SK-N-SH (cell line): ENCODE data around the gene CCDC87. TPM values are rescaled to one million over a fixed set of nuclear protein-coding genes. Genes with fewer than 3 reads are reported as not detected.

Source experiments
- CTCF ChIA-PET: fragments of 300-600, 350-600 bp; formaldehyde crosslinking; extraction: SDS; loops from one replicate; lab custom pipeline; 2021; lab: Yijun Ruan, JAX
- POLR2A ChIA-PET: fragments of 350-600 bp; sonication (Branson Sonifier 250); formaldehyde crosslinking; extraction: SDS; loops from one replicate; lab custom pipeline; 2020; ENCODE audit warnings: antibody characterized with exemption, inconsistent platforms; lab: Yijun Ruan, JAX
- DNase-seq: peaks from one replicate; pipeline ENCODE4 v3.0.0; 2012
- H2AFZ ChIP-seq: fragments of 200-600 bp; sonication (generic); 2 replicates; pipeline ENCODE4 v1.8.1; 2016; ENCODE audit warnings: antibody characterized with exemption, mild to moderate bottlenecking, low read depth
- H3F3A ChIP-seq: fragments of 200-600 bp; sonication (generic); replicated peaks from 2 replicates; pipeline ENCODE3; 2016; ENCODE audit warnings: antibody characterized with exemption, mild to moderate bottlenecking; ENCODE audit not compliant: insufficient read depth
- H3K27ac ChIP-seq, 2 experiments: fragments of 200-500 bp in 1 of 2; fragments of 200-600 bp in 1 of 2; sonication (Bioruptor generic) in 1 of 2; sonication (generic), shearing (Covaris generic) in 1 of 2; 2 replicates each; pipeline versions ENCODE4 v1.5.1 to v1.6.1; 2014 to 2016; ENCODE audit warnings: low read depth in 2 of 2, inconsistent platforms in 1 of 2, low read length in 1 of 2, mild to moderate bottlenecking in 1 of 2, mixed read lengths in 1 of 2
- H3K27me3 ChIP-seq: fragments of 200-600 bp; sonication (generic), shearing (Covaris generic); 2 replicates; pipeline ENCODE4 v1.6.1; 2016; ENCODE audit warnings: mixed run types; ENCODE audit not compliant: insufficient read depth
- H3K36me3 ChIP-seq, 2 experiments: fragments of 200-500 bp in 1 of 2; fragments of 200-600 bp in 1 of 2; sonication (Bioruptor generic) in 1 of 2; sonication (generic) in 1 of 2; replicated peaks in 1 of 2; 2 replicates each; pipeline versions ENCODE3 to v1.5.1; 2014 to 2016; ENCODE audit warnings: low read length in 1 of 2, mild to moderate bottlenecking in 1 of 2; ENCODE audit not compliant: insufficient read depth in 2 of 2, control insufficient read depth in 1 of 2
- H3K4me1 ChIP-seq, 2 experiments: fragments of 200-500 bp in 1 of 2; fragments of 200-600 bp in 1 of 2; sonication (Bioruptor generic) in 1 of 2; sonication (generic), shearing (Covaris generic) in 1 of 2; 2 replicates each; pipeline versions ENCODE4 v1.5.1 to v1.6.1; 2014 to 2016; ENCODE audit warnings: low read depth in 1 of 2, low read length in 1 of 2, mixed run types in 1 of 2; ENCODE audit not compliant: insufficient read depth in 2 of 2, control insufficient read depth in 1 of 2
- H3K4me2 ChIP-seq: fragments of 200-600 bp; sonication (generic), shearing (Covaris generic); 2 replicates; pipeline ENCODE4 v1.6.1; 2017; ENCODE audit warnings: mixed run types
- H3K4me3 ChIP-seq, 2 experiments: fragments of 200-500 bp in 1 of 2; fragments of 200-600 bp in 1 of 2; sonication (Bioruptor generic) in 1 of 2; sonication (generic), shearing (Covaris generic) in 1 of 2; 2 replicates each; pipeline versions ENCODE4 v1.5.1 to v1.8.1; 2014 to 2016; ENCODE audit warnings: low read depth in 2 of 2, inconsistent platforms in 1 of 2, low read length in 1 of 2, mild to moderate bottlenecking in 1 of 2, mixed read lengths in 1 of 2, moderate library complexity in 1 of 2
- H3K79me2 ChIP-seq: fragments of 200-600 bp; sonication (generic); 2 replicates; pipeline ENCODE4 v1.8.1; 2017; ENCODE audit warnings: mild to moderate bottlenecking; ENCODE audit not compliant: insufficient read depth
- H3K9ac ChIP-seq: fragments of 200-600 bp; sonication (generic); 2 replicates; pipeline ENCODE4 v1.6.1; 2017; ENCODE audit warnings: mixed run types
- H3K9me2 ChIP-seq: fragments of 200-600 bp; sonication (generic); 2 replicates; pipeline ENCODE4 v1.6.1; 2017; ENCODE audit warnings: mixed run types
- H3K9me3 ChIP-seq: fragments of 200-600 bp; sonication (generic); 2 replicates; pipeline ENCODE4 v1.6.1; 2017; ENCODE audit warnings: mixed run types, mild to moderate bottlenecking, moderate library complexity
- H4K20me1 ChIP-seq: fragments of 200-600 bp; sonication (generic); 2 replicates; pipeline ENCODE4 v1.6.1; 2017; ENCODE audit warnings: mild to moderate bottlenecking, mixed run types; ENCODE audit not compliant: insufficient read depth
- CTCF ChIP-seq: fragments of 200-600 bp; sonication (generic); IDR thresholded peaks from 2 replicates; pipeline ENCODE4 v1.6.1; 2017; ENCODE audit warnings: antibody characterized with exemption, mild to moderate bottlenecking, moderate library complexity
- ELF1 ChIP-seq: IDR thresholded peaks from 2 replicates; pipeline ENCODE4 v1.4.0; 2012
- EP300 ChIP-seq, 2 experiments: IDR thresholded peaks; 2 replicates each; pipeline versions ENCODE4 v1.4.0 to v1.6.1; 2012; ENCODE audit warnings: borderline replicate concordance in 1 of 2, low read depth in 1 of 2, low read length in 1 of 2
- EZH2phosphoT487 ChIP-seq: fragments of 200-600 bp; sonication (generic); IDR thresholded peaks from 2 replicates; pipeline ENCODE4 v1.6.1; 2017; ENCODE audit warnings: low read depth, mixed run types, mild to moderate bottlenecking, antibody characterized with exemption, moderate library complexity, borderline replicate concordance
- FOSL2 ChIP-seq: IDR thresholded peaks from 2 replicates; pipeline ENCODE4 v1.4.0; 2012; ENCODE audit warnings: low read depth, mild to moderate bottlenecking, moderate library complexity, borderline replicate concordance
- FOXJ3 ChIP-seq: sonication (generic); formaldehyde crosslinking; IDR thresholded peaks from 2 replicates; pipeline ENCODE4 v1.5.1; 2020; ENCODE audit warnings: mild to moderate bottlenecking, missing genetic modification reagents
- FOXM1 ChIP-seq: IDR thresholded peaks from 2 replicates; pipeline ENCODE4 v1.4.0; 2012; ENCODE audit warnings: low read depth, mild to moderate bottlenecking
- GATA2 ChIP-seq: sonication (generic); formaldehyde crosslinking; IDR thresholded peaks from 2 replicates; pipeline ENCODE4 v1.5.0; 2020; ENCODE audit warnings: mild to moderate bottlenecking, missing genetic modification reagents
- IRF3 ChIP-seq: fragments of 150-350 bp; IDR thresholded peaks from 2 replicates; pipeline ENCODE4 v1.6.1; 2016; ENCODE audit warnings: mild to moderate bottlenecking, low read depth, low read length
- JUND ChIP-seq: IDR thresholded peaks from 2 replicates; pipeline ENCODE4 v1.4.0; 2012
- MAX ChIP-seq: IDR thresholded peaks from 2 replicates; pipeline ENCODE4 v1.4.0; 2012; ENCODE audit warnings: low read depth
- MEF2A ChIP-seq: IDR thresholded peaks from 2 replicates; pipeline ENCODE4 v1.4.0; 2012; ENCODE audit warnings: low read depth, borderline replicate concordance
- MXI1 ChIP-seq: IDR thresholded peaks from 2 replicates; pipeline ENCODE4 v1.6.1; 2012; ENCODE audit warnings: mild to moderate bottlenecking, low read depth, low read length, improper control_type of control experiment
- NFIC ChIP-seq: IDR thresholded peaks from 2 replicates; pipeline ENCODE4 v1.4.0; 2012; ENCODE audit warnings: borderline replicate concordance
- NRF1 ChIP-seq: IDR thresholded peaks from 2 replicates; pipeline ENCODE4 v1.6.1; 2012; ENCODE audit warnings: low read depth, mild to moderate bottlenecking, low read length
- REST ChIP-seq: IDR thresholded peaks from 2 replicates; pipeline ENCODE4 v1.6.1; 2012; ENCODE audit warnings: mild to moderate bottlenecking, low read depth, low read length, moderate library complexity
- RFX5 ChIP-seq: IDR thresholded peaks from 2 replicates; pipeline ENCODE4 v1.6.1; 2012; ENCODE audit warnings: mild to moderate bottlenecking, improper control_type of control experiment, low read length
- SMC3 ChIP-seq: IDR thresholded peaks from 2 replicates; pipeline ENCODE4 v1.6.1; 2012; ENCODE audit warnings: low read depth, low read length, improper control_type of control experiment
- TCF12 ChIP-seq: IDR thresholded peaks from 2 replicates; pipeline ENCODE4 v1.4.0; 2012
- YY1 ChIP-seq: IDR thresholded peaks from 2 replicates; pipeline ENCODE4 v1.4.0; 2012; ENCODE audit warnings: low read depth, mild to moderate bottlenecking
- WGBS: methylation state at CpG from one replicate; pipeline ENCODE4 v1.1.6; 2017; ENCODE audit warnings: low lambda C conversion rate; 5-methylcytosine and 5-hydroxymethylcytosine counted together
- polyA plus RNA-seq, 3 experiments: library from polyadenylated mRNA; depleted of rRNA; stranded (reverse); fragments of >200 nt; gene quantifications; 2 replicates each; pipeline ENCODE4 v1.2.3, GENCODE V29; 2012

CCDC87 gene
- polyA plus RNA-seq, 1 of the 3 experiments (the other 2 are of a cell fraction): 0.21 TPM

GRCh38 chr11:66604155-66604554 is 11.3 kb upstream of the CCDC87 start:
- Histone ChIP-seq H3K4me2 (no peak overlapping the region), H3K36me3 (peaks cover 5 to 26% of the 10 kb centered on the region in 2 experiments), H2AFZ (no peak overlapping the region), H3K4me1 (peaks cover 0 to 8% of the 10 kb centered on the region in 2 experiments; a peak in 1 of 4 replicates), H3K79me2 (no peaks in the 10 kb centered on the region), H3K27me3 (no peaks in the 10 kb centered on the region), H3K4me3 (no peak overlapping the region), H3F3A (peaks cover 7% of the 10 kb centered on the region), H3K9me2 (no peaks in the 10 kb centered on the region), H3K9me3 (no peaks in the 10 kb centered on the region)
- CTCF ChIA-PET: interaction anchor here (1.0 kb wide), 1 partner anchor 9 kb away, joined by 3 read pairs; no protein-coding TSS in a partner anchor
- DNase-seq: no peak
- 86% methylated on average over 5 of the region's 5 CpGs for WGBS
- TF ChIP-seq JUND: no peak
- TF ChIP-seq EZH2phosphoT487: no peak
- TF ChIP-seq MEF2A: no peak
- TF ChIP-seq NFIC: no peak
- TF ChIP-seq GATA2 (CRISPR knock-in tag): no peak
- no peak for TF ChIP-seq CTCF
- no peak for TF ChIP-seq MAX
- TF ChIP-seq SMC3: no peak
- no peak for TF ChIP-seq TCF12
- no peak for TF ChIP-seq FOSL2
- no peak for TF ChIP-seq ELF1
- no peak for TF ChIP-seq RFX5
- no peak for TF ChIP-seq EP300 (IDR thresholded peaks at IDR 0.05; ENCODE audit: borderline replicate concordance in 1 of 2, low read depth in 1 of 2, low read length in 1 of 2)
- no peak for TF ChIP-seq FOXJ3 (CRISPR knock-in tag)
- no peak for TF ChIP-seq NRF1
- TF ChIP-seq, all 33 proteins: peak for 0
- Histone ChIP-seq H4K20me1 (no peaks in the 10 kb centered on the region), H3K27ac (no peak overlapping the region), H3K9ac (no peak overlapping the region)
- POLR2A ChIA-PET: no interaction called here

GRCh38 chr11:66603072-66603471 is 10.2 kb upstream of the CCDC87 start:
- no peaks in the 10 kb centered on the region for H3K9me3 ChIP-seq
- peaks cover 0 to 8% of the 10 kb centered on the region in 2 experiments; a peak in 1 of 4 replicates for H3K4me1 ChIP-seq
- POLR2A ChIA-PET: no interaction called here
- H3K27ac ChIP-seq: no peak overlapping the region
- DNase-seq: no peak
- H3K9ac ChIP-seq: no peak overlapping the region
- H3K27me3 ChIP-seq: no peaks in the 10 kb centered on the region
- H3F3A ChIP-seq: peaks cover 7% of the 10 kb centered on the region
- H2AFZ ChIP-seq: no peak overlapping the region
- no peaks in the 10 kb centered on the region for H3K79me2 ChIP-seq
- H4K20me1 ChIP-seq: no peaks in the 10 kb centered on the region
- WGBS: 90% methylated on average over 6 of the region's 6 CpGs
- no peak overlapping the region for H3K4me3 ChIP-seq
- CTCF ChIA-PET: interaction anchor here (1.2 kb wide), 1 partner anchor 24 kb away, joined by 3 read pairs; no protein-coding TSS in a partner anchor
- peaks cover 5 to 26% of the 10 kb centered on the region in 2 experiments for H3K36me3 ChIP-seq
- no peaks in the 10 kb centered on the region for H3K9me2 ChIP-seq
- no peak overlapping the region for H3K4me2 ChIP-seq
- TF ChIP-seq MXI1: no peak
- no peak for TF ChIP-seq REST
- no peak for TF ChIP-seq IRF3
- no peak for TF ChIP-seq SMC3
- no peak for TF ChIP-seq FOXM1
- TF ChIP-seq YY1: no peak
- no peak for TF ChIP-seq CTCF
- TF ChIP-seq EZH2phosphoT487: no peak
- no peak for TF ChIP-seq ELF1
- TF ChIP-seq MAX: no peak
